ENCODE results near the gene GRHPR. TPM values are rescaled to one million over a fixed set of nuclear protein-coding genes. Genes with fewer than 3 reads are reported as not detected.

GRHPR gene
- total RNA-seq, 1 experiment from 2014 or later = 71.3 TPM

- no peak overlapping the region for H3K4me3 ChIP-seq
- H3K9me3 ChIP-seq (replicated peaks) = no peaks in the 10 kb centered on the region
- DNase-seq = no peak
- H3K27ac ChIP-seq = no peak overlapping the region
- no peaks in the 10 kb centered on the region for H3K27me3 ChIP-seq
- peaks cover 37% of the 10 kb centered on the region for H3K36me3 ChIP-seq
- H3K4me1 ChIP-seq = no peaks in the 10 kb centered on the region
These were observed 21.1 kb downstream of the GRHPR start for GRCh38 chr9:37443566-37443965.

DNA sequence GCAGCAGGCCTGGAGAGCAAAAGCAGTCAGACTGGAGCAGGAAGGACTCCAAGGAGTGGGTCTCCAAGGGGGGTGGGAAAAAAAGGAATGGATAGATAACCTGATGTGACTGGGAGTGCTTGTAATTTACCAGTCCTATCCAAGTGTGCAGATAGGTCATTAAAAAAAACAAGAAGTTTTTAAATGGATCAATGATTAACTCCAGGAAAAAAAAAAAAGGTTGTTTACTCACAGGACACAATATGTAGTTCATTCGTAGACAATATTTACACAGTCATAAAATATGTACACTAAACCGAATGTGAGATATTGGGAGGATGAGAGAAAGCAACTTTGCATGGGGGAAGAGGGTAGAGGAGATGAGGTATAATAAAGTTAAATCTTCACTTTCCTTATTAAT, 22.4 kb downstream of the GRHPR start:
- H3K4me3 ChIP-seq = no peak overlapping the region
- H3K27me3 ChIP-seq = no peaks in the 10 kb centered on the region
- no peak for DNase-seq
- H3K4me1 ChIP-seq = no peaks in the 10 kb centered on the region
- H3K27ac ChIP-seq = no peak overlapping the region
- no peaks in the 10 kb centered on the region for H3K9me3 ChIP-seq (replicated peaks)
- peaks cover 25% of the 10 kb centered on the region for H3K36me3 ChIP-seq

DNA sequence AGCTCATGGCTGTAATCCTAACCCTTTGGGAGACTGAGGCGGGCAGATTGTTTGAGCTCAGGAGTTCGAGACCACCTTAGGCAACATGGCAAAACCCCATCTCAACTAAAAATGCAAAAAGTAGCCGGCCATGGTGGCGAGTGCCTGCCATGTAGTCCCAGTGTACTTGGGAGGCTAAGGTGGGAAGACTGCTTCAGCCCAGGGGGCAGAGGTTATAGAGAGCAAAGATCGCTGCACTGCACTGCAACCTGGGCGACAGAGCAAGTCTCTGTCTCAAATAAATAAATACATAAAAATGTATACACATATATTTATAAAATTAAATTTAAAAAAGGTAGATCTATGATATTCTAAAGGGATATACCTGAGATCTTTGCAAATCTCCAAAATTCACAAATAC, 23.3 kb downstream of the GRHPR start:
- no peaks in the 10 kb centered on the region for H3K4me1 ChIP-seq

DNA sequence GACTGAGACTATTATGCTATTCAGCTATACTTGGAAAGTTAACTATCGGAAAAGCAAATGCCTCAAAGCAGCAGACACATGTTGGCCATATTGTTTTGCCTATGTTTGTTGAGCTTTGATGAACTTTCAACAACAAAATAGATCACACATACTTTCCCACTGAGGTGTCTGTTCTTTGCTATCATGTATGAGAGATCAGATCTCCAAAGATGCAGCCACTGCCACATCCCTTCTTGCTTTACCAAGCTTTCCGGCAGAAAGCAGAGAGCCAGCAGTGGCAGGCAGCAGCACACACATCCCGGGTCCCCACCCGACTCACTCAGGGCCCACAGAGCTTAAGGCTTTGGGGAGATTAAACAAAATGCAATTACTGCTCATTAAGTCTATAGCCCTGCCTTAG, 23.9 kb downstream of the GRHPR start:
- no peak overlapping the region for H3K27ac ChIP-seq
- H3K27me3 ChIP-seq = no peaks in the 10 kb centered on the region
- H3K9me3 ChIP-seq (replicated peaks) = no peaks in the 10 kb centered on the region

More for the DNA sequence above, 23.3 kb downstream of the GRHPR start:
- Histone ChIP-seq H3K27ac (no peak overlapping the region), H3K4me3 (no peak overlapping the region), H3K9me3 (replicated peaks) (no peaks in the 10 kb centered on the region), H3K27me3 (no peaks in the 10 kb centered on the region), H3K36me3 (peaks cover 16% of the 10 kb centered on the region)
- DNase-seq = no peak

GRCh38 chr9:37447111-37447510, 24.6 kb downstream of the GRHPR start:
- Histone ChIP-seq H3K27ac (no peak overlapping the region), H3K4me3 (no peak overlapping the region), H3K27me3 (no peaks in the 10 kb centered on the region), H3K36me3 (peaks cover 3% of the 10 kb centered on the region; the same call in 1 of the 2 replicates), H3K9me3 (replicated peaks) (no peaks in the 10 kb centered on the region), H3K4me1 (no peaks in the 10 kb centered on the region)
- DNase-seq = no peak

More for the DNA sequence above, 23.9 kb downstream of the GRHPR start:
- no peak for DNase-seq
- Histone ChIP-seq H3K36me3 (peaks cover 10% of the 10 kb centered on the region), H3K4me3 (no peak overlapping the region), H3K4me1 (no peaks in the 10 kb centered on the region)

DNA sequence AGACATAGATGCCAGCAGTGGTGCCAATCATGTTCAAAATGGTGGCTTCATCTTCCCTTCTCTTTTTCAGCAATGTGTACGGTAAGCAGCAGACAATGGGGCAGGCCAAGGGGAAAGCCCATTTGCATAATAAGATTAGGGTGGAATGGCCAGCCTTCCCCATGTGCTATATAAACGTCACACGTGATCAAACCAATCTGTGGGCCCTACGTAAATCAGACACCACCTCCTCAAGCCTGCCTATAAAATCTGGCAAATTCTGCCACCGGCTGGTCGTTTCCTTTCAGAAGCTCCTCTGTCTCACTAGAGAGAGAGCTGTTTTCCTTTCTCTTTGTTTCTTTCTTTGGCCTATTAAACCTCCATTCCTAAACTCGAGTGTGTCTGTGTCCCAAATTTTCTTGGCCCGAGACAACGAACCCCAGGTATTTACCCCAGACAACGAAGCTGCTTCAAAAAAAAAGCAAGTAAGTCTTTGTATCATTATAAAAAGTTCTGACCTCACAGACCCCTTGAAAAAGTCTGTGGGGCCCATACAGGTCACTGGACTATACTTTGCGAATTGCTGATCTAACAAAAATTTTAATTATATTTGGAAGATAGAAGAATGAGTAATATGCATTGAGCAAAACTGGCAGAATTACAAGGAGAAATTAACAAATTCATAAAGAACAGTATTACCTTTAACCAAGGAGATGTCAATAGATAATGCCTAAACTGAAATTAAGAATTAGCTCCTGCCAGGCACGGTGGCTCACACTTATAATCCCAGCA, 27.6 kb downstream of the GRHPR start:
- H3K27ac ChIP-seq = no peak overlapping the region
- H3K4me1 ChIP-seq = no peaks in the 10 kb centered on the region
- H3K4me3 ChIP-seq = no peak overlapping the region
- H3K9me3 ChIP-seq (replicated peaks) = no peaks in the 10 kb centered on the region
- no peaks in the 10 kb centered on the region; the same call in 1 of the 2 replicates for H3K36me3 ChIP-seq
- H3K27me3 ChIP-seq = no peaks in the 10 kb centered on the region
- no peak for DNase-seq

GRCh38 chr9:37451628-37452027, 29.1 kb downstream of the GRHPR start:
- no peaks in the 10 kb centered on the region for H3K9me3 ChIP-seq (replicated peaks)
- no peaks in the 10 kb centered on the region; the same call in 1 of the 2 replicates for H3K36me3 ChIP-seq
- H3K4me1 ChIP-seq = no peaks in the 10 kb centered on the region
- H3K27me3 ChIP-seq = no peaks in the 10 kb centered on the region
- H3K4me3 ChIP-seq = no peak overlapping the region
- H3K27ac ChIP-seq = no peak overlapping the region
- DNase-seq = no peak

- Histone ChIP-seq H3K9me3 (replicated peaks) (no peaks in the 10 kb centered on the region), H3K27ac (no peak overlapping the region), H3K4me1 (no peaks in the 10 kb centered on the region), H3K36me3 (no peaks in the 10 kb centered on the region; the same call in 1 of the 2 replicates), H3K27me3 (no peaks in the 10 kb centered on the region), H3K4me3 (no peak overlapping the region)
- no peak for DNase-seq
These were observed 30.1 kb downstream of the GRHPR start for GRCh38 chr9:37452611-37453010.

DNA sequence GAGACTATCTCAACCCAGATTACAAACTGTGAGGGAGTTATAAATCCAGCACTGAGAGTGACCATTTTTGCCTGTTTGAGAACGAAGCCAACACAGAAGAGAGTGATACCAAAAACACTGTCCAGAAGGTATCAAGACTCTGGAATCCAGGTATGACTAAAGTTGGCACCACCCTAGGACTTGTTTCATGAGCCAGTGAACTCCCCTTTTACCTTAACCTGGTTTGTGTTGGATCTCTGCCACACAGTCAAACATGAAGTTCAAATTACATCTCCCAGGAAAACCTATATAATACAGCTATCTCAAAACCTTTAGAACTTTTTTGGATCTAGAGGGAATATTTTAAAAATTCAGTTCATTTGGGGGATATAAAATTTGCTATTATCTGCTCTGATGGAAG, 31.3 kb downstream of the GRHPR start:
- H3K4me1 ChIP-seq = no peaks in the 10 kb centered on the region
- H3K36me3 ChIP-seq = peaks cover 4% of the 10 kb centered on the region
- H3K27me3 ChIP-seq = no peaks in the 10 kb centered on the region
- no peak overlapping the region for H3K4me3 ChIP-seq
- H3K9me3 ChIP-seq (replicated peaks) = no peaks in the 10 kb centered on the region
- H3K27ac ChIP-seq = no peak overlapping the region
- DNase-seq = no peak

DNA sequence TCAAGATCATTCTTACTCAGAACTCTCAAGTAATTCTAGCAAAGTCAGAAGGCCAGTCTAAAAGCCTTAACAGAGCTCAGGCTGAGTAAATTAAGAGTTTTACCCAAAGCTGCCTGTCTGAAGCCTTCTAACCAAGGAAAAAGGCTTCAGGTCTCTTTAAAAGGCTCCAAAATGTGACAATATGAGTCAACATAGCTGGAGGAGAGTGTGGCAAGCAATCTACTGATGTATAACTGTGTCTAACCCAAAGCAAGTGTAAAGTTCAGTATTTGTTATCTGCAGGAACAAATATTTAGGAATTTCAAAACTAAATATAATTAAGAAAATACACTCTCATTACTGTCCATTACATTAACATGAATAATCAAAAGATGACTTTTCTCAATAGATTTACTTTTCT, 31.7 kb downstream of the GRHPR start:
- Histone ChIP-seq H3K4me1 (no peaks in the 10 kb centered on the region), H3K27ac (no peak overlapping the region), H3K9me3 (replicated peaks) (no peaks in the 10 kb centered on the region), H3K27me3 (no peaks in the 10 kb centered on the region), H3K36me3 (peaks cover 5% of the 10 kb centered on the region), H3K4me3 (no peak overlapping the region)
- no peak for DNase-seq

GRCh38 chr9:37455884-37456647, 33.6 kb downstream of the GRHPR start:
- H3K9me3 ChIP-seq (replicated peaks) = no peaks in the 10 kb centered on the region
- no peaks in the 10 kb centered on the region for H3K4me1 ChIP-seq
- no peak overlapping the region for H3K27ac ChIP-seq
- H3K36me3 ChIP-seq = peaks cover 5% of the 10 kb centered on the region; the same call in 1 of the 2 replicates
- no peaks in the 10 kb centered on the region for H3K27me3 ChIP-seq
- DNase-seq = no peak
- no peak overlapping the region for H3K4me3 ChIP-seq

- no peaks in the 10 kb centered on the region for H3K27me3 ChIP-seq
- DNase-seq = no peak
- H3K36me3 ChIP-seq = peaks cover 5% of the 10 kb centered on the region; the same call in 1 of the 2 replicates
- H3K9me3 ChIP-seq (replicated peaks) = no peaks in the 10 kb centered on the region
- no peak overlapping the region for H3K4me3 ChIP-seq
- no peaks in the 10 kb centered on the region for H3K4me1 ChIP-seq
- H3K27ac ChIP-seq = no peak overlapping the region
These were observed 34.3 kb downstream of the GRHPR start for GRCh38 chr9:37456817-37457216.

GRCh38 chr9:37464006-37464405, 41.5 kb downstream of the GRHPR start:
- H3K27ac ChIP-seq = peak overlapping the region; percentile 84
- DNase-seq = no peak
- no peaks in the 10 kb centered on the region for H3K27me3 ChIP-seq
- 0 out of 2 replicates have a peak, but pooled peaks cover 10% of the 10 kb centered on the region for H3K4me1 ChIP-seq
- H3K36me3 ChIP-seq = no peaks in the 10 kb centered on the region; the same call in 1 of the 2 replicates
- peak overlapping the region; percentile 88 for H3K4me3 ChIP-seq
- H3K9me3 ChIP-seq (replicated peaks) = no peaks in the 10 kb centered on the region

DNA sequence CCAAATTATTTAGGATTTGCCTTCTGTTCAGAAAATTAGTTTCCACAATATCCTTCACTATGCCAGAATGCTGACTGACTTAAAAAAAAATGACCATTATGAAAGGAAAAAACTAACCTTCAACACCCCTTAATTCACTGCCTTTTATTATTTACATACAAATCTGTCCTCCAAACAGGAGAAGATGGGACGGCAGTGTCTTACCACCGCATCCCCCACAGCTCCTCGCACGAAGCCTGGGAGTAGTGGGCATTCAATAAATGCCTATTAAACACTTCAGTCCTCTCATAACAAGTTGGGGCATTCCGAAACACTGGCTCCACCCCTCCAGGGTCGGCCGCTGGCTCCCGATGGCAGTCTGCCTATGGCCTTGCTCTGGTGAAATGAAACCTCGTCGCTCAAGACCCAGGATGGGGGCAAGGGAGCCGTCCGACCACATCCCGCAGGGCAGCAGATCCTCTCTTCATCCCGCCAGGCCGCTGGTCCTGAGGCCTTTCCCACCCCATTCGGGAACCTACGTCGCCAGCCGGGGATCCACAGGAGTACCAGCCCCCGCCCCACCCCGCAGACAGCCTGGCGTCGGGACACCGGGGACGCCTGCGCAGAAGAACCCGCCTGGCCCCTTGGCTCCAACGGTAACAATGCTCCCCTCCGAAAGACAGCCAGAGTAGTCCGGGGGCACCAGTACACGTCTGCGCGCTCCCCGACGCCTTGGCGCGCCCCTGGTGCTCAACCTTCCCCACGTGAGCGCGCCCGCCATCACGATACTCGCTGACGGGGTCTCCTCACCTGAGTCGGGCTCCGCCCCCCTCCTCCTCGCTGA, 42.1 kb downstream of the GRHPR start:
- Histone ChIP-seq H3K27me3 (no peaks in the 10 kb centered on the region), H3K27ac (peak overlapping the region; percentile 84), H3K9me3 (replicated peaks) (no peaks in the 10 kb centered on the region), H3K4me3 (peak overlapping the region; percentile 88), H3K36me3 (no peaks in the 10 kb centered on the region), H3K4me1 (0 out of 2 replicates have a peak, but pooled peaks cover 10% of the 10 kb centered on the region)
- peak; percentile 82 to 84 for DNase-seq
